ENCODE data around the gene FSTL4.
"Not testable (repeated sequence)": the region's sequence is repeated elsewhere in the genome, so short reads cannot be mapped to it uniquely, and the experiment has no call there.

Gene FSTL4

GRCh38 chr5:133216138-133216537, 396.2 kb downstream of the FSTL4 start:
- H3K4me1 ChIP-seq (ENCODE audit: control insufficient read depth, insufficient read depth, low read length): not testable (repeated sequence)

DNA sequence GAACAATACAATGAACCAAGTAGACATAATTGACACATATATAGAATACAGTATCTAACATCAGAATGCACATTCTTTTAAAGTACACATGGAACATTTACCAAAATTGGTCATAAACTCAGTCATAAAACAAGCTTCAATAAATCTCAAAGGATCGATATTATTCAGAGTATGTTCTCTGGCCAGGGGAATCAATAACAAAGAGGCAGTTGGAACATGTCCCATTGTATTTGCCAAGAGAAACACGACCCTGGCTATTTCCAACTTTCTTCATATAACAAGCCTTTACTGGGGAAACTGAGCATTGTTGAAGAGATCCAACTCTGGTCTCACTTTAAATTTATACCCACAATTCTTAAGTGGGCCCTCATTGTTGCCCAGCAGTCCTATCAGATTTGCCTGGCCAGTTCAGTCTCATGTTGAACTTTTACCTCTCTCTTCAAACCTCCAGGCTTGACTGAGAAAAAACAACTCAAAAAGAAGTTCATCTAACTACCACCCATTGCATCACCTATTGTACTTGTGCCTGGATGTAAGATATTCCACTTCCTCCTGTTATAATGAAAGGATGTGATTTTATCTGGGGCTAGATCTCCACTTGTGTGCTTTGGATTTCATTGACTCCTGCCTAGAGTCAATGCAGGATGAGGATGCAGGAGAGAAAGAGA, 398.1 kb downstream of the FSTL4 start:
- H3K4me1 ChIP-seq (ENCODE audit: control insufficient read depth, insufficient read depth, low read length): no peaks in the 10 kb centered on the region
- H3K9ac ChIP-seq (ENCODE audit: low read length): no peak overlapping the region
- H3K36me3 ChIP-seq (ENCODE audit: control insufficient read depth, insufficient read depth, low read length): no peaks in the 10 kb centered on the region
- no peak overlapping the region for H3K4me3 ChIP-seq (ENCODE audit: low read length)
- no peaks in the 10 kb centered on the region for H3K27me3 ChIP-seq (ENCODE audit: control insufficient read depth, insufficient read depth, low read length)
- no peaks in the 10 kb centered on the region for H3K9me3 ChIP-seq (ENCODE audit: control insufficient read depth, low read length)

More at GRCh38 chr5:133216138-133216537, 396.2 kb downstream of the FSTL4 start:
- not testable (repeated sequence) for H3K9ac ChIP-seq (ENCODE audit: low read length); H3K4me3 ChIP-seq (ENCODE audit: low read length); H3K9me3 ChIP-seq (ENCODE audit: control insufficient read depth, low read length); H3K36me3 ChIP-seq (ENCODE audit: control insufficient read depth, insufficient read depth, low read length); H3K27me3 ChIP-seq (ENCODE audit: control insufficient read depth, insufficient read depth, low read length)

DNA sequence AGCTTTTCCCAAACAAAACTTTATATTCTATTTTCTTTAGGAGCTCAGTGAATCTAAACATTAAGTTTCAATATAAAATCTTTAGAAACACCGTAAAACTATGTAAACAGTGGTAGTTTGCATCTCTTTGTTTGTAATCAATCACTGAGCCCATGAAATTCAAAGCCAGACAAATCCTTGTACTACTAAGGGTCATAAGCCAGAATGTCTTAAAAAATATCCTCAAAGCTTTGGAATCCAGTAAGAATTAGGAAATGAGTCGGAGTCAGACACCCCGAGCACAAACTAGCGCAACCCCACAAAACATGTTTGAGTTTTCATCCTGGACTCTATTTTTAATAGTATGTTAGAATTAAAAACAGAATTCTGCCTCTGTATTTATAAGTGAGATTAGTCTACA, 406.7 kb downstream of the FSTL4 start:
- Histone ChIP-seq H3K9ac (ENCODE audit: low read length) (no peak overlapping the region), H3K4me3 (ENCODE audit: low read length) (no peak overlapping the region), H3K9me3 (ENCODE audit: control insufficient read depth, low read length) (no peaks in the 10 kb centered on the region), H3K36me3 (ENCODE audit: control insufficient read depth, insufficient read depth, low read length) (no peaks in the 10 kb centered on the region), H3K4me1 (ENCODE audit: control insufficient read depth, insufficient read depth, low read length) (no peaks in the 10 kb centered on the region), H3K27me3 (ENCODE audit: control insufficient read depth, insufficient read depth, low read length) (no peaks in the 10 kb centered on the region)

GRCh38 chr5:133205204-133205603, 407.1 kb downstream of the FSTL4 start:
- Histone ChIP-seq H3K9me3 (ENCODE audit: control insufficient read depth, low read length) (no peaks in the 10 kb centered on the region), H3K27me3 (ENCODE audit: control insufficient read depth, insufficient read depth, low read length) (no peaks in the 10 kb centered on the region), H3K4me1 (ENCODE audit: control insufficient read depth, insufficient read depth, low read length) (no peaks in the 10 kb centered on the region), H3K9ac (ENCODE audit: low read length) (no peak overlapping the region), H3K4me3 (ENCODE audit: low read length) (no peak overlapping the region), H3K36me3 (ENCODE audit: control insufficient read depth, insufficient read depth, low read length) (no peaks in the 10 kb centered on the region)

DNA sequence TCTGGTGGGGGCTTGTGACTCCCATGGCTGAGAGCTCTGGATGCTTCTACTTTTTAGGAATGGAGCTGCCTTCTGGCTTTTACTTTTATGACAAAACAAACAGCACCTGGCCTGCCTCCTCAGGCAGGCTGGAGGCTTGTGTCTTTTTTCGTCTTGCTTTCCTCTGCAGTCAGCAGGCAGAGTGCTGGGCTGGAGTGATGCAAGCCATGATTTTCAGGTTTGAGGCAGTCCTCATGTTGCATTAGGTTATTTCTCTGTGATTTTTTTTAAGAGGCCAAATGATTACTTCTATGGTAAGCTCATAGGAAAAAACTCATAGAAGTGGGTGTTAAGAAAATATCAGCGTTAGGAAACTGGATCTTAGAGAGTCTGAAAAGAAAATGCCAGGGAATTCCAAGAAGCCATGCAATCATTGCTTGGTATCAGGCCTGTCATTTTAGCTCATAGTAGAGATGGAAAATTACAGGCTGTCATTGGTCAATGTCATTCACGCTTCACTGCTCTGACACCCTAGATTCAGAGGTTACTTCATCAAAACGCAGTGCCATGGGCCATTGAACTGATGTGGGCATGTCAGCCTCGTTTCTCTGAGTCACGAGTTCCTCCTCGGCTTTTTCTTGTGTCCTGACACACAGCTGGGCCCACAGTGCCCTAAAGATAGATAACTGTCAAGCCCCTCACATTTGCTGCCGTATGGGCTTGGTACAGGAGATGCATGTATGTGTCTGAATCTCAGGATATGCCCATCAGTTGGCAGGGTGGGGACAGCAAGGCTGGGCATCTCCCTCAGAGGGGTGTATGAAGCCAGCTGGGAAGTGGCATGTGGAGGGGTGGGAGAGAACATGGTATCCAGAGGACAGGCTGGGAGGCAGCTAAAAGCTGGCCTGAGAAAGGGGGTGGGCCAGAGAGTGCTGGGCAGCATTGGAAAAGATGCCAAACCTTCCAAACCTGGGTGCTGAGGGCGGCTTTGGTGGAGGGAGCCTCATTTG, 408.7 kb downstream of the FSTL4 start:
- Histone ChIP-seq H3K9ac (ENCODE audit: low read length) (no peak overlapping the region), H3K27me3 (ENCODE audit: control insufficient read depth, insufficient read depth, low read length) (no peaks in the 10 kb centered on the region), H3K4me1 (ENCODE audit: control insufficient read depth, insufficient read depth, low read length) (no peaks in the 10 kb centered on the region), H3K4me3 (ENCODE audit: low read length) (no peak overlapping the region), H3K36me3 (ENCODE audit: control insufficient read depth, insufficient read depth, low read length) (no peaks in the 10 kb centered on the region), H3K9me3 (ENCODE audit: control insufficient read depth, low read length) (no peaks in the 10 kb centered on the region)

GRCh38 chr5:133202066-133202665, 410.2 kb downstream of the FSTL4 start:
- H3K4me3 ChIP-seq (ENCODE audit: low read length): no peak overlapping the region
- H3K27me3 ChIP-seq (ENCODE audit: control insufficient read depth, insufficient read depth, low read length): no peaks in the 10 kb centered on the region
- no peaks in the 10 kb centered on the region for H3K36me3 ChIP-seq (ENCODE audit: control insufficient read depth, insufficient read depth, low read length)
- H3K9me3 ChIP-seq (ENCODE audit: control insufficient read depth, low read length): no peaks in the 10 kb centered on the region
- H3K4me1 ChIP-seq (ENCODE audit: control insufficient read depth, insufficient read depth, low read length): no peaks in the 10 kb centered on the region
- H3K9ac ChIP-seq (ENCODE audit: low read length): no peak overlapping the region

DNA sequence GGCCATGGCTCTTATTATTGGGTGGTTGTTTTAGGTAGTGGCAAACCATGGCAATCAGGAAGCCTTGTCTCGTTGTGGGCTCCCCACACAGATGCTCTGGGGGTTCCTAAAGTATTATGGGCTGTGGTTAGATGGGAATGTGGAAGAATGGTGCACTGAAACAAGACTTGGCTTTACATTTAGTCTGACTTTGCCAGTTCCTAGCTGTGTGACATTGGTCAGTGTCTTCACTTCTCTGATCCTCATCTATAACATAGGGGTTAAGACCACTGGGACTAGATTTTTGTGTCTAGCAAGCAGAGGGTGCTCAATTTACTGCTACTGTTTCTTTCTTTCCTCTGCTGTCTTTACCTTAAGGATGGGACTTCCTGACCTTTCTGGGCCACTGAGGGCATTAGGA, 411.0 kb downstream of the FSTL4 start:
- Histone ChIP-seq H3K4me3 (ENCODE audit: low read length) (no peak overlapping the region), H3K4me1 (ENCODE audit: control insufficient read depth, insufficient read depth, low read length) (no peaks in the 10 kb centered on the region), H3K27me3 (ENCODE audit: control insufficient read depth, insufficient read depth, low read length) (no peaks in the 10 kb centered on the region), H3K9me3 (ENCODE audit: control insufficient read depth, low read length) (no peaks in the 10 kb centered on the region), H3K9ac (ENCODE audit: low read length) (no peak overlapping the region), H3K36me3 (ENCODE audit: control insufficient read depth, insufficient read depth, low read length) (no peaks in the 10 kb centered on the region)

GRCh38 chr5:133200256-133200655, 412.1 kb downstream of the FSTL4 start:
- Histone ChIP-seq H3K4me3 (ENCODE audit: low read length) (no peak overlapping the region), H3K36me3 (ENCODE audit: control insufficient read depth, insufficient read depth, low read length) (no peaks in the 10 kb centered on the region)

DNA sequence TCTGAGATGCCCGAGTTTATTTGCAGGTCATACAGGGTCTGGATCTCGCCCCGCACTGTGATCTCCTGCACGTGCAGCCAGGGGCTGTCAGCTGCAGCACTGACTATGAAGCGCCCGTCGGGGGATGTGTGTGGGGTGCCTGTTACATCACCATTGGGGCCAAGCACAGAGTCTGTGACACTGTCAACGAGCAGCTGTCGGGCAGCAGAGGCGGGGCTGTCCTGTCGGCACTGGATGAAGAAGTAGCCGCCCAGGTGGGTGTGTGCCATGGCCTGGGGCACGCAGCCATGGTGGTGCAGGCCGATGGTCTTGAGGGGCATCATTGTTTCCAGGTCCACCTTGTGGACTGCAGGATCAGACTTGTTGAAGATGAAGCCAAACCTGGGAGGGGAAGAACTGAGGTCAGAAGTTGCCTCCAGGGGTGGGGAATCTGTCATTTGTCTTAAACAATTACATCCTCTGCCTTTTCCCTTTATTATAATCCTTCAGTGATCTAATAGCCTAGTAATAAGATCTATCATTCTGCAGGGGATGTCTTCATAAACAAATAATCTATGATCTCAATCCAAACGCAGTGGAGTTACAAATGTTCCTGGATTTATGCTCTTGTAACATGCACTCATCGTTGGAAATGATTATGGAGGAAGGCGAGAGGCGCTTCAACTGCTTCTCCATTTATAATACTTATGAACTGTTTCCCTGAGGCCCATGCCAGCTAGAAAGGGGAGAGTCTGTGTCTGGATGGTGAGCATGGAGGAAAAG, 412.7 kb downstream of the FSTL4 start:
- Histone ChIP-seq H3K36me3 (ENCODE audit: control insufficient read depth, insufficient read depth, low read length) (no peaks in the 10 kb centered on the region), H3K4me3 (ENCODE audit: low read length) (no peak overlapping the region), H3K4me1 (ENCODE audit: control insufficient read depth, insufficient read depth, low read length) (no peaks in the 10 kb centered on the region), H3K9ac (ENCODE audit: low read length) (no peak overlapping the region), H3K27me3 (ENCODE audit: control insufficient read depth, insufficient read depth, low read length) (no peaks in the 10 kb centered on the region), H3K9me3 (ENCODE audit: control insufficient read depth, low read length) (no peaks in the 10 kb centered on the region)

More at GRCh38 chr5:133200256-133200655, 412.1 kb downstream of the FSTL4 start:
- H3K27me3 ChIP-seq (ENCODE audit: control insufficient read depth, insufficient read depth, low read length): no peaks in the 10 kb centered on the region
- H3K9ac ChIP-seq (ENCODE audit: low read length): no peak overlapping the region
- H3K4me1 ChIP-seq (ENCODE audit: control insufficient read depth, insufficient read depth, low read length): no peaks in the 10 kb centered on the region
- no peaks in the 10 kb centered on the region for H3K9me3 ChIP-seq (ENCODE audit: control insufficient read depth, low read length)

DNA sequence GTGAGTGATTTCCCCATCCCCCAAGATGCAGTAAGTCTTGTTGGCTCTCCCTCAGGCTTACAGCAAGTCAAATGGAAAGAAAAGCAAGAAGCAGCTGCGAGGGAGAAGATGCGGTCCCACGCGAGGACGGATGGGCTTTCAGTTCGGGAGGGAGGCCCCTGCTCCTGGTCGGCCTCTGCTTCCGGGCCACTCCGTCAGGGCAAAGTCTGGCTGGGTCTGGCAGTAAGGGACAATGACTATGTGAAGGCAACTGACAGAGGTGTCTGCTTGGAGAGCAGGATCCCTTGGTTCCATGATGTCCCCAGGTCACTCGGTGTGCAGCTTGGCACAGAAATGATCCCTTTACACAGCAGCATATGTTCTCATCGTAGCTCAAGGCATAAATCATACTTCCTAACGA, 413.8 kb downstream of the FSTL4 start:
- no peaks in the 10 kb centered on the region for H3K27me3 ChIP-seq (ENCODE audit: control insufficient read depth, insufficient read depth, low read length)
- no peaks in the 10 kb centered on the region for H3K4me1 ChIP-seq (ENCODE audit: control insufficient read depth, insufficient read depth, low read length)
- H3K36me3 ChIP-seq (ENCODE audit: control insufficient read depth, insufficient read depth, low read length): no peaks in the 10 kb centered on the region
- no peaks in the 10 kb centered on the region for H3K9me3 ChIP-seq (ENCODE audit: control insufficient read depth, low read length)
- H3K9ac ChIP-seq (ENCODE audit: low read length): no peak overlapping the region
- H3K4me3 ChIP-seq (ENCODE audit: low read length): no peak overlapping the region

DNA sequence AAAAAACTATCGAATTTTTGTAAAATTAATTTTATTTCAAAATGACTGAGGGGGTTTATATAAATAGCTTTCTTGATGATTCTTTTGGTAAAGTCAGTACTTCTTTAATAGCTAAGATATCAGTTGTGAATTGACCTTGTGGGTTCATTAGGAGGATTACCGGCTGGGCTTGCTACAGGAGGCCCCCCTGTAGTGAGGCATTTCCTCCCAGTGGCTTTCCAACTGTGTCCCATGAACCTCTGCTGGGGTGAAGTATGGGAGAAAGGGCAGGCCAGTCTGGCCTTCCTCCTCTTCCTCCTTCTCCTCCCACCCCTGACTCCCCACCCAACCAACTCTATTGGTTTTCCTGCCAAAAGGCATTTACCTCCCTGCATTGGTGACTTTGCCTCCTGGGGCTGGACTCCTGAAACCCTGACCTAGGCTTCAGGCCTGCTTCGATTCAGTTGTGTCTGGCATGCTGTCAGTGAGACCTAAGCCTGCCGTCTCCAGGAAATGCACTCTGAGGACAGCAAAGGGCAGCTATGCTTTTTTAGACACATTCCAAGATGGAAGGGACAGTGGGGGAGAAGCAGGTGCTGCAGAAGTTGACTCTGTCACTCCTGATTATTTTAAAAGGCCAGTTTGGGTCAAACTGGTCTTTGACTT, 415.8 kb downstream of the FSTL4 start:
- Histone ChIP-seq H3K9me3 (ENCODE audit: control insufficient read depth, low read length) (no peaks in the 10 kb centered on the region), H3K27me3 (ENCODE audit: control insufficient read depth, insufficient read depth, low read length) (no peaks in the 10 kb centered on the region), H3K9ac (ENCODE audit: low read length) (no peak overlapping the region), H3K36me3 (ENCODE audit: control insufficient read depth, insufficient read depth, low read length) (no peaks in the 10 kb centered on the region), H3K4me3 (ENCODE audit: low read length) (no peak overlapping the region), H3K4me1 (ENCODE audit: control insufficient read depth, insufficient read depth, low read length) (no peaks in the 10 kb centered on the region)

Data from mucosa of stomach (tissue), 1 donor.